GM23248 (cell line): ENCODE data around the gene TRDN.

Experiments
- EZH2 ChIP-seq: fragments of 200-600 bp; sonication (generic); IDR thresholded peaks from 2 replicates; pipeline ENCODE4 v1.6.1; 2018; ENCODE audit warnings: antibody characterized with exemption, mild to moderate bottlenecking; ENCODE audit not compliant: insufficient read depth, poor library complexity, severe bottlenecking
- EZH2phosphoT487 ChIP-seq: fragments of 200-600 bp; sonication (generic); IDR thresholded peaks from 2 replicates; pipeline ENCODE4 v1.6.1; 2018; ENCODE audit warnings: antibody characterized with exemption, moderate library complexity, mild to moderate bottlenecking, low read depth; ENCODE audit not compliant: insufficient read depth

- TF ChIP-seq EZH2 (no peak), EZH2phosphoT487 (no peak)
Measured at GRCh38 chr6:123263981-123264380, 372.8 kb downstream of the TRDN start.
